ENCODE measurements around the gene CFLAR. TPM values are rescaled to one million over a fixed set of nuclear protein-coding genes. Genes with fewer than 3 reads are reported as not detected.
A peak's percentile ranks its signal among the peaks of the same experiment; 100 is the strongest.

Gene CFLAR
- total RNA-seq, 1 experiment from 2014 or later = 35.6 TPM

- no peak for TF ChIP-seq ZNF274 (IDR thresholded peaks at IDR 0.05; ENCODE audit: low read depth, low read length)
- no peak for TF ChIP-seq REST (IDR thresholded peaks at IDR 0.05; ENCODE audit: low read depth)
- TF ChIP-seq CEBPB (IDR thresholded peaks at IDR 0.05; ENCODE audit: low read depth) = peak; percentile 76
- TF ChIP-seq SIN3A (IDR thresholded peaks at IDR 0.05; ENCODE audit: low read depth) = peak; percentile 74
- TF ChIP-seq, protein P1, sequence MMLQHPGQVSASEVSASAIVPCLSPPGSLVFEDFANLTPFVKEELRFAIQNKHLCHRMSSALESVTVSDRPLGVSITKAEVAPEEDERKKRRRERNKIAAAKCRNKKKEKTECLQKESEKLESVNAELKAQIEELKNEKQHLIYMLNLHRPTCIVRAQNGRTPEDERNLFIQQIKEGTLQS (IDR thresholded peaks at IDR 0.05) = no peak; the same call in 1 of the 2 replicates
- TF ChIP-seq FOSL1 (IDR thresholded peaks at IDR 0.05; ENCODE audit: low read depth) = peak; percentile 95
- no peak for TF ChIP-seq CTCF (IDR thresholded peaks at IDR 0.05 in 2 of 3, conservative IDR thresholded peaks at IDR 0.05 in 1 of 3; ENCODE audit: borderline replicate concordance in 1 of 3, insufficient read depth in 1 of 3, low read depth in 2 of 3, low read length in 2 of 3)
- peak; percentile 89 for TF ChIP-seq JUND (IDR thresholded peaks at IDR 0.05)
Measured at GRCh38 chr2:201151127-201151981, 35.4 kb downstream of the CFLAR start (continued).

Data from HCT116 (cell line).